ENCODE measurements around the gene FGD5.

Gene FGD5, protein sequence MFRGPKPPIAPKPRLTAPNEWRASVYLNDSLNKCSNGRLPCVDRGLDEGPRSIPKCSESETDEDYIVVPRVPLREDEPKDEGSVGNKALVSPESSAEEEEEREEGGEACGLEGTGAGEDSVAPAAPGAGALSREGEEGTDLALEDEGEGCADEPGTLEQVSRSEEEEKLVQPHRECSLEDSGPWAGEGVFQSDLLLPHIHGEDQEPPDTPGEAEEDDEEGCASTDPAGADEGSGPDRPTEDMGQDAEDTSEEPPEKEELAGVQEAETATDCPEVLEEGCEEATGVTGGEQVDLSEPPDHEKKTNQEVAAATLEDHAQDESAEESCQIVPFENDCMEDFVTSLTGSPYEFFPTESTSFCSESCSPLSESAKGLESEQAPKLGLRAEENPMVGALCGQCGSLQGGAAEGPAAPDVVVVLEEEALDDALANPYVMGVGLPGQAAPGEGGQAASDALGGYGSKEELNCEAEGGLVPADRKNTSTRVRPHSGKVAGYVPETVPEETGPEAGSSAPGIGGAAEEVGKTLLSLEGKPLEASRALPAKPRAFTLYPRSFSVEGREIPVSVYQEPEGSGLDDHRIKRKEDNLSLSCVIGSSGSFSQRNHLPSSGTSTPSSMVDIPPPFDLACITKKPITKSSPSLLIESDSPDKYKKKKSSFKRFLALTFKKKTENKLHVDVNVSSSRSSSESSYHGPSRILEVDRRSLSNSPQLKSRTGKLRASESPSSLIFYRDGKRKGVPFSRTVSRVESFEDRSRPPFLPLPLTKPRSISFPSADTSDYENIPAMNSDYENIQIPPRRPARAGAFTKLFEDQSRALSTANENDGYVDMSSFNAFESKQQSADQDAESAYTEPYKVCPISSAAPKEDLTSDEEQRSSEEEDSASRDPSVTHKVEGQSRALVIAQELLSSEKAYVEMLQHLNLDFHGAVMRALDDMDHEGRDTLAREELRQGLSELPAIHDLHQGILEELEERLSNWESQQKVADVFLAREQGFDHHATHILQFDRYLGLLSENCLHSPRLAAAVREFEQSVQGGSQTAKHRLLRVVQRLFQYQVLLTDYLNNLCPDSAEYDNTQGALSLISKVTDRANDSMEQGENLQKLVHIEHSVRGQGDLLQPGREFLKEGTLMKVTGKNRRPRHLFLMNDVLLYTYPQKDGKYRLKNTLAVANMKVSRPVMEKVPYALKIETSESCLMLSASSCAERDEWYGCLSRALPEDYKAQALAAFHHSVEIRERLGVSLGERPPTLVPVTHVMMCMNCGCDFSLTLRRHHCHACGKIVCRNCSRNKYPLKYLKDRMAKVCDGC (N-terminal part only)

DNA sequence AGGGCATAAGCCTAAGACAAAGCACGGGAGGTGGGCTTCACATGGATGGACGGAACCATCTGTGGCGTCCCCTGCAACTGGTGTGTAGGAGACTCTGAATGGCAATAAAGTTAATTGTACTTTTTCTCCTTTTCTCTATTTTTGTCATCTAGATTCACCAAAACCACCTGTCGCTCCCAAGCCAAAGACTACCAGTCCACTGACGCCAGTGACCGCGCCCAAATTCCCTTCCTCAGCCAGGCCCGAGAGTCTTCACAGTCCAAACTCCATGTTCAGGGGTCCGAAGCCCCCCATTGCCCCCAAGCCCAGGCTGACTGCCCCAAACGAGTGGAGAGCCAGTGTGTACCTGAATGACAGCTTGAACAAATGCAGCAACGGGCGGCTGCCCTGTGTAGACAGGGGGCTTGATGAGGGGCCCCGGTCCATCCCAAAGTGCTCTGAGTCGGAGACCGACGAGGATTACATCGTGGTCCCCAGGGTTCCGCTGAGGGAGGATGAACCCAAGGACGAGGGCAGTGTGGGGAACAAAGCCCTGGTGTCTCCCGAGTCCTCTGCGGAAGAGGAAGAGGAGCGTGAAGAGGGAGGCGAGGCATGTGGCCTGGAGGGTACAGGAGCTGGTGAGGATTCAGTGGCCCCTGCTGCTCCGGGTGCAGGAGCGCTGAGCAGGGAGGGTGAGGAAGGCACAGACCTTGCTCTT is at the start of gene FGD5:
Gene FGD5, plus strand, starts transcription at position 159 of the 697 bp plus-strand sequence. Its CDS starts 110 bp downstream, at position 269.
- DNase-seq (ENCODE audit: low read depth): no peak

DNA sequence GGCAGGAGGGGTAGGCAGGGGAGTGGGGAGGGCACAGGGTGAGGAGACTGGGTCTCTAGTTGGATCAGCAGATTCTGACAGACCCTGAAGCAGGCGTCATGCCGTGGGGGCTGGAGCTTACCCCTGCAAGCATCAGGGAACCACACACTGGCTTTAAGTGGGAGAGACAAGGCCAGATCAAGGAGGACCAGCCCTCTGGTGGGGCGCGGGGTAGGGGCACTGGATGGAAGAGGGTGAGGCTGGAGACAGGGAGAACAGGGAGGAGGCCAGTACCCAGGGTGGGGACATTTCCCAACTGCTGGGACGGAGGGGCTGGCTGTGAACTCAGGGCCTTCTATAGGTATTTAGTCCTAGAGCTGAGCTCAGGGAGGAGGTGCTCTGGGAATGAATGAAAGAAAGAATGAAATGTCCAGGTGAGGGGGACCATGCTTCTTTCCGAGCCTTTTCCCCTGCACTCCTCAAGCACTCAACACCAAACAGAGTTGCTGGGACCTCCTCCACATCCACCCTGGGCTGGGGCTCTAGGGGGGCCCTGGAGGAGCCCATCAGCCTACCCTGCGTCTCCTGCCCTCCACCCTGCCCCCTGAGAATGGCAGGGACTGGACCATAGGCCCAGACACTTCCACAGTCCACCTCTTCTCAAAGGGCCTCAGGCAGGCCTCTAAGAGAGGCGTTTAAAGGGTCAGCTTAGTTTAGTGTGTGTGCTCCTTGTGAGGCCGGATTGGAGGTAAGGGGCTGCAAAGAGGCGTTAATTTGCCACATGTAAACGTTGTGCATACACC is 49.0 kb upstream of the FGD5 start:
- no peak for DNase-seq (ENCODE audit: low read depth)

DNA sequence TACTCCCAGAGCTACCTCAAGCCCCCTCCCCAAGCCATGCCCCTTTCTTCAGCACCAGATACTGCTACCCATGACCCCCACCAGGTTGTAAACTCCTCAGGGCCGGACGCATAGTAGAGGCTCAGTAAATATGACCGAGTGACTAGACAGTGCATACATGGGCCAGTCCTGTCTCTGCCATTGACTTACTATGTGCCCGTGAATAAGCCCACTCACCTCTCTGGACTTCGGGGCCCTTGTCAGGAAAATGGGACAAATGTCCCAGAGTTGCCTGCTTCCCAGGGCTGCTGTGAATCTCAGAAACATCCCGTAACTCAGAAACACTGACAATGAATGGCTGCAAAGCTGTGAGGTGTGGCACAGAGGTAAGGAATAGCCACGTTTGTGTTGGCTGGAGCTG is 48.2 kb upstream of the FGD5 start:
- DNase-seq (ENCODE audit: low read depth): no peak

DNA sequence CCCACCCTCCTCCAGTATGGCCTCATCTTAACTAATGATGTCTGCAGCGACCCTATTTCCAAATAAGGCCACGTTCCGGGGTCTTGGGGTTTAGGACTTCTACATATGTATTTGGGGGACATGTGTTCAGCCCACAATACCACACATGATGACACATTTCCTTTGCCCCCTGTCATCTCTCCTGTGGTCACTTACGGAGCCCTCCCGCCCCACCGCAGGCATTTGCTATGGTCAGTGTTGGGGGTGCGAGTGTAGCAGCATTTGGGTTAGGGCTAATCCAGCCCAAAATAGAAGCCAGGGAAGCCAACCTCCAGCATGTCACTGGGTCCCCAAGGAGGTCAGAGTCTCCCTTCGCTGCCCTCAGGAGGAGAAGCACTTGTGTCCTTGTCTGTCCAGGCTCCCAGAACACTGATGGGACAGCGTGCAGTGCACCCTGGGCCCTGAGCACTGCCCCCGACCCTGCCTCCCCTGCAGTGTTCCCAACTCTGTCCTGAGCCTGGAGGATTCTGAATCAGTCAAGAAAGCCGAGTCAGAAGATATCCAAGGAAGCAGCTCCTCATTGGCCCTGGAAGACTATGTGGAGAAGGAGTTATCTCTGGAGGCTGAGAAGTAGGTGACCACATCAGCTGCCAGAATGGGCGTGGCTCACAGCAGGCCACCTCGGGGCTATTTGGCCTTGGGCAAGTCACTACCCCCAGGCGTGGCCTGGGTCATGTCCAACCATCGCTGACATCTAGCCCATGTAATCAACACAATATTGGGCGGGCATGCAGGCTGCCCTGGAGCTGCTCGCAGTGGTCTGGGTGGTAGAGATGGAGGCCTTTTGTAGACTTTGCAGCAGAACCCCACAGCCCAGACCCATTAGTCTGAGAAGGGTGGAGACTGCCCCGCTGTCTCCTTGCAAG is 46.9 kb upstream of the FGD5 start:
- no peak for DNase-seq (ENCODE audit: low read depth)

DNA sequence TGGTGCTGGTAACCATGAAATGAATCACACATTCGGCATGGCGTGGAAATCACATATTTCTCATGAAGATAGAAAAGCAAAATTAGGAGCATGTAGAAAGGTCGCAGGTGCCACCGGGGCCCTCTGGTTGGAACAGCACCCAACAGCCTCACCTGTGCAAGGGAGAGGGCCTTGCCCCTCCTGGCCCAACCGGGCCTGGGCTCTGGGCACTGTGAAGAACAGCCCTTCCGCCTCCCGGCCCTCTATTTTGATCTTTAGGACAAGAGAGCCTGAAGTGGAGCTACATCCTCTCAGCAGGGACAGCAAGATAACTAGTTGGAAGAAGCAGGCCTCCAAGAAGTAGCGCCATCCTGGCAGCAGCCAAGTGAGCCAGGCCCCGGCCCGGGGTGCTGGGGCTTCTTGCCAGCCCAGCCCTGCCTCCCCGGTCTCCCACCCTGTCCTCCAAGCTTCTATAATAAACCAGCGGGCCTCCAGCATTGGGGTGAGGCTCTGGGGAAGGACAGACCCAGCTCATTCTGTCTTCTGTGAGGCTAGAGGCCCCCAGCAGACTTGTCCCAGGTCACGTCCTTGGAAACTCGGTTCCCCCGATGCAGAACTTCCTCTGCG is 46.1 kb upstream of the FGD5 start:
- no peak for DNase-seq (ENCODE audit: low read depth)

DNA sequence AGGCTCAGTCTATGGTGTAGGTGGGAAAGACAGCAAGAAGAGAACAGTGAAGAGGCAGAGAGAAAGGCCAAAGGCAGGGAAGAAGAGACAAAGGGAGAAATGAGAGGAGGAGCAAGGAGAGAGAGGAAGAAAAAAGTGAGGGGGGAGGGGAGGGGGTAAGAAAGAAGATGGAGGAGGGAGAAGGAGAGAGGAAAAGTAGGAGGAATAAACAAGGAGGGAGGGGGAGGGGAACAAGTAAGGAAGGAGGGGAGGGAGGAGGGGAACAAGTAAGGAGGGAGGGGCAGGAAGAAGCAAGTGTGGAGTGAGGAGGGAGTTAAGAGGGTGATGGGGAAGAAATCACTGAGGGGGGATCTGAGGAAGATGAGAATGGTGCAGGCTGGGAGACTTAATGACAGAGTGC is 45.5 kb upstream of the FGD5 start:
- no peak for DNase-seq (ENCODE audit: low read depth)

DNA sequence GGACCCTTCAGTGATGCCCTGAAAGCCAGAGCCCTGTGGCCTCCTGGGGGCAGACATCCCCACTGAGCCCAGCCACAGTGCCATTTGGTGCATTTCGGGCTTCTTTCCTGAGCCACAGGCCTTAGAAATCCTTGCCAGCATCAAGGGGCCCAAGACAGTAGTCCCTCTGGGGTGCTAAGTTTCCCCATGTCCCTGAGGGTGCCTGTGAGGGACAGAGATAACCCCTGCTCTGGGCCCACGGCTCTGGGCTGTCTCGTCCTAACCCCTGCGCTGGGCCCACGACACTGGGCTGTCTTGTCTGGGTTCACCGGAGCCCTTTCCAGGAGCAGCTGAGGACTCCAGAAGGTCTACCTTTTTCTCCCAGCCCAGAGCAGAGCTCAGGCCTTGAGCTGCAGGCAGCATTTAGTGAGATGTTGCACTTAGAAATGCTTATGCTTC is 45.1 kb upstream of the FGD5 start:
- no peak for DNase-seq (ENCODE audit: low read depth)

DNA sequence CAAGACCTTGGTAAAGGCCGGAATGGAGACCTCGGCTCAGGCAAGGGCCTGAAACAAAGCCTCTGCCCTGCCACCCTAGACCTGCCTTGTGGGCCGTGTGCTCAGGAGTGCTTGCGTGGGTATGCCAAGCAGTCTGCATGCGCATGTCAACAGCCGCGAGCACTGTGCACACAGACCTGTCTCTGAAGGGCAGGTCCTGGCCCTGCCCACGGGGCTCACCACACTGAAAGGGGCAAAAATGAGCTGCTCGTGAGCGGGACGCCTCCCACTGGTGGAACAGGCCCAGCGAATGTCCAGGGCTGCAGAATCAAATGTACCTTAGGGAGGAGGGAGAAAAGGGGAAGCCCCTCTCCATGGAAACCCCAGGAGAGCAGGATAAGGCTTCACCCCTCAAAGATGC is 44.3 kb upstream of the FGD5 start:
- DNase-seq (ENCODE audit: low read depth): no peak

DNA sequence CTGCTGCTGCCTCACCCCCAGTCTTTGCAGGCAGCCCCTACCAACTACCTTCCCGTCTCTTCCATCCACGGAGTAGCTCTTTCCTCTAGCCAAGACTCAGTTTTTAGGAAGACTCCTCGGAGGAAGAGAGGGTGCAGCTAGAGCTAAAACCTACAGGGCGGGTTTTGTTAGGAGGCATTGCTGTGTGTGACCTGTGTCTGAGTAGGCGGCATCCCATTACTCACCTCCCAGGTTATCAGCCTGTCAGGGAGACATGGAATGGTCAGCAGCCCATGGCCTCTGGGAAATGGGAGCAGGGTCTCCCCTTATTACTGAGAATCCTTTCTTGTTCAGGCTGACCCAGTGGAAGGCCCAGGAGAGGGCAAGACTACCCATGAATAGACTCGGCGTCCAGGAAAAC is 43.8 kb upstream of the FGD5 start:
- DNase-seq (ENCODE audit: low read depth): no peak

DNA sequence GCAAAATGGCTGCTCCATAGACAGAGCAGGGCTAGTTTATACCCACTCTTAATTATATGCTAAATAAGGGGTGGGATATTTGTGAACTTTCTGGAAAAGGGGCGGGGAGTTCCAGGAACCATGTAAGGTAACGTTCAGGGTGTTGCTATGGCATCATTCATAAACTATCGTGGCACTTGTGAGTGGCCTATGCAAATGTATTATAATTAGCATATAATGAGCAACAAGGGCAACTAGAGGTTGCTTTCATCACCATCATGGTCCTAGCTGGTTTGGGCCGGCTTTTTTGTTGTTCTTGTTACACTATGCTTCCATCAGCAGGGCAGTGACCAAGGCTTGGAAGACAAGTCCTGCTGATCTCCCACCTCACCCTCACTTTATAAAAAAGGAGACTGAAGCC is 43.2 kb upstream of the FGD5 start:
- no peak for DNase-seq (ENCODE audit: low read depth)

DNA sequence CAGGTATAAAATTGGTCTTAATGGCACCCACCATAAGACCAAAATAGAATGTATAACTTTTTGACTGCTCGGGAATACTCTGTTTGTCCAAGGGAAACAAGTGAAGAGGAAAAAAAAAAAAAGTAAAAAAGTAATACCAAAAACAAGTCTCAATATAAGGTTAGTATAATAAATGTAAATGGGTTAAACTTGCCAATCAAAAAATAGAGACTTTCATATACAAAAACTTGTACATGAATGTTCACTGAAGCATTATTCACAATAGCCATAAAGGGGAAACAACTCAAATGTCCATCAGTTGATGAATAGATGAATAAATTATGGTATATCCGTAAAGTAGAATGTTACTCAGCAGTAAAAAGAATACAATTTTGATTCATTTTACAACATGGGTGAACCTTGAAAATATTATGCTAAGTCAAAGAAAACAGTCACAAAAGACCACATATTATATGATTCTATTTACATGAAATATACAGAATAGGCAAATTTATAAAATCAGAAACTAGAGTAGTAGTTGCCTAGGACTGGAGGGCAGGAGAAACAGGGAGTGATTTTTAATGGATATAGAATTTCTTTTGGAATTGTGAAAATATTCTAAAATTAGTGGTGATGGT is 39.6 kb upstream of the FGD5 start:
- no peak for DNase-seq (ENCODE audit: low read depth)

DNA sequence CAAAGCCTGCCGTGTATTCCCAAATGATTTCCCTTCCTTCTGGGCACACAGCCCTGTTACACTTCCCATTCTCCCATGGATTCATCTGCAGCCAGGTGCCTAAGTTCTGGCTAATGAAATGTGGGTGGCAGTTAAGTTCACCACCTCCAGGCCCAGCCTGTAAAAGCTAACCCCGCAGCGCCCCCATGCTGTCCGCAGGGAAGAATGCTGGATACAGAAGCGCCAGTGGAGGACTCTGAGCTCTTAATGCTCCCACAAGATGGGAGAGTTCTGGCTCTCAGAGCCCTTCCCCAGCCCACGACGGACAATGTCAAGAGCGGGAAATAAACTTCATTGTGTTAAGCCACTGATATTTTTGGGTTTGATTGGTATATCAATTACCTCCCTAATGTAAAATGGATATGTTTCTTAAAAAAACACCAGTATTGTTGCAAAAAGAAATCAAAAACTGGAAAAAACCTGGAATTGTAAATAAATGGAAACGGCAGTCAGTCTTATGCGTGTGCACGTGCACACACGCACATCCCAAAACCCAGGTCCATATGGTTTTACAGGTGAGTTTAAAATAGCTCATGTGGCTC is 37.7 kb upstream of the FGD5 start:
- peak; percentile 63 for DNase-seq (ENCODE audit: low read depth)

DNA sequence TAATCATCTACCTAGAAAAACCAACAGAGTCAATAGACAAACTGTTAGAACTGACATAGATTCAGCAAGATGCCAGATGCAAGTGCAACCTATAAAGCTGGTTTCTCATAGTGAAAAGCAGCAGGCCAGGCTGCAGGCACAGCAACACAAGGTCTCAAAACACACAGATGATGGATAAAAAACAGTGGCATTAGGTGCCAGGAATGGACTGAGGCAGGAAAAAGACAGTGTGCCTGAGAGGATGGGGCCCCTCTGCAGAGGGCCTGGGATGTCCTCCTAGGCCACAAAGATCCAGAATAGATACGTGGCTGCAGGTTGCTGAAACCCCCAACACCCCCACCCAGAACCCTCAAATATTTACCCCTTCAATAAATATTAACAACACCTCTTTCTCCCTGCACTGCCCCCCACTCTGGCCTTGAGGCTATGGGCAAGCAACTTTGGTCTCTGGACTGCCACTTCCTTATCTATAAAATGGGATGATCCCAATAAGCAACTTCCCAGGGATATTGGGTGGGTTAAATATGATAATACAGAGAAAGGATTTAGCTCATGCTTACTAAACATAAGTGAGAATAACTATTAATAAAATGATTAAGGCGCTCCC is 35.2 kb upstream of the FGD5 start:
- no peak for DNase-seq (ENCODE audit: low read depth)

DNA sequence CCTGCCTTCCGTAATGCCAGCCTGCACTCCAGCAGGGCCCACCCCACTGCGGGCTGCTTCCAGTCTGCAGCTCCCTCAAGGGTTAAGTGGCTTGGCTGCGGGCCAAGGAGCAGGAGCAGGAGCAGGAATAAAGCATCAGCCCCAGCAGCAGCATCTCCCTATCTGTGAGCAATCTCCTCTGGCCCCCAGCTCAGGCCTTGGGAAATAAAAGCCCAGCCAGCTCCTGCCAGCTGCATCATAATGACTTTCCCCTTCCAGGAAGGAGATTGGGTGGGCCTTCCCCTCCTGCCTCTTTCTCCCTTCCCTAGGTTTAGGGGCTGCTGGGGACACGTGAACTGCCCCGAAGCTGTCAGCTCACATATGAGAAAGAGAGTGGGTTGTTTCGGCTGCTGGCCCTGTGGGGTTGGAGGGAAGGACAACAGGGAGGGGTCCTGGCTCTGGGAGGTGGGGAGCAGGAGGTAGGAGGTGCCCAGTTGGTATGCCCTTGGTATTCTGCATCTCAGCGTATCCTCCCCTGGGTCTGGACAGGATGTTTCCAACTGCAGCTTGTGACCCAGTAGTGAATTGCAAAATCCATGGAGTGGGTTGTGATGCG is 34.6 kb upstream of the FGD5 start:
- no peak for DNase-seq (ENCODE audit: low read depth)

DNA sequence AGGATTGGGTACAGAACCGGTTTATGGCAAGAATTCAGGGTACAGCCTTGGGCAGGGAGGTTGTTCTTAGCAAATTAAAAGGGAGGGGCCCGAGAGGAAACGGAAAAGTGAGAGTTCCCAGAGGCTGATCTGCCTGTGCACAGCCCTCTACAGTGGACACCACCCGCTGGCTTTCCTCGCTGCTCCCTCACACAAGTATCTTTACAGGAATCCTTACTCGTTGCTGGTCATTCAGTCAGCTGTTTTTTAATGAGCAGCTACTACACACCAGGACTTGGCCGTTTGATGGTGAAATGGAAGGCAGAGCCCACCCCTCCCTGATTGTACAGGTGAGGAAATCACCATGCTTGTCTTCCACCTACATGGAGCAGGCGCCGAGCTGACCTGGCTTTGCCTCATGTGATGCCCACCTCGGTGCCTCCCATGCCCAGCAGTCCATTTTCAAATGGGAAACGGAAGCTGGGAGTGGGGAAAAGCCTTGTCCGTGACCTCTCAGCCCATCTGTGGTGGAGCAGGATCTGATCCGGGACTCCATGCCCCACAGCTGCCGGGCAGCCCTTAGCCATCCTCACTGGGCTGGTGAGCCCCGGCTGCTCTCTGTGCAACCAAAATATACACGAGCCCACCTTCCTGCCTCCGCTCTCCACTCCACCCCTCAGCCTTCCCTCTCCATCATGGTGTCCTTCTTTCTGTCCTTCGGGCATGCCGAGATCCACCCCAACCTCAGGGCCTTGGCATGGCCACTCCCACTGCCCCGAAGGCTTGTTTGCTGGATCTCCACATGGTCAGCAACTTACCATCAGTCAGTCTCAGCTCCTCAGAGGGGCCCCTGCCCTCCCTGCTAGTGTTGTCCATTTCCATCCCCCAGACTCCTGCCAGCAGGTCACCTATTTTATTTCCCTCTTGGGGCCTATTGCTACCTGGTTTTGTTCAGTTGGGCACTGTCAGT is 33.3 kb upstream of the FGD5 start:
- no peak for DNase-seq (ENCODE audit: low read depth)

DNA sequence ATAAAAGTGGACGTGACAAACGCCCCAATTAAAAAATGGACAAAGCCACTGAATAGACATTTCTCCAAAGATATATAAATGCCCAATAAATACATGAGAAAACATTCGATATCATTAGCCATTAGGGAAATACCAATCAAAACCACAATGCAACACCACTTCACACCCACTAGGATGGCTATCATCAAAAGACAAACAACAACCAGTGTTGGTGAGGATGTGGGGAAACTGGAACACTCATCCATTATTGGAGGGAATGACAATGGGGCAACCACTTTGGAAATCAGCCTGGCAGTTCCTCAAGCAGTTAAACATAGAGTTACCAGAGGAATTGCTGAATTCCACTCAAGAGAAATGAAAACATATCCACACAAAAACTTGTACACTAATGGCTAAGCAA is 32.4 kb upstream of the FGD5 start:
- DNase-seq (ENCODE audit: low read depth): no peak

DNA sequence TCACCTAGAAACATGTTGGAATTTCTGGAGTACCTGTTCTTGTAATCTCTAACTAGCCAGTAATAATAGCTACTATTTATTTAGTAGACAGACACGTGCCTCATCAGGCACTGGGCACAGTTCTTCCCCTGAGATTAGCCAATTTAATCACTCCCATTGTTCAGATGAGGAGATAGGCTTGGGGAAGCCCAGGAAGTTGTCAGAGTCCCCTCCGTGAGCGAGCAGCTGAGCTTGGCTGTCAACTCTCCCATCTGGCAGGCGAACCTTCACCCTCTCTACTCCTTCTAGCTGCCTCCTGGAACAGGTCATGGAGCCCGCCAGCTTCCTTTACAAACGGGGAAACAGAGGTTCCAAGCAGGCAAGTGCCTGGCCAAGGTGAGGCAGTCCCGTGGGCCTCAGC is 31.1 kb upstream of the FGD5 start:
- DNase-seq (ENCODE audit: low read depth): no peak

Measured in iris pigment epithelial cell (primary cell).